Calu3 (cell line): Measurements from ENCODE around the gene FAAH2. TPM values are rescaled to one million over a fixed set of nuclear protein-coding genes. Genes with fewer than 3 reads are reported as not detected.

Experiments
- BruUV-seq: library from RNA; stranded (reverse); fragments of 400-500 nt; replicated peaks from 2 replicates; lab custom pipeline; 2021; lab: Mats Ljungman, UMichigan
- CTCF ChIA-PET: fragments of 300-600 bp; sonication (Branson Sonifier 250); formaldehyde crosslinking; loops from one replicate; lab custom pipeline; 2022; ENCODE audit warnings: antibody characterized with exemption; lab: Charles Lee
- DNase-seq: peaks from one replicate; pipeline ENCODE4 v3.0.0; 2022
- H3K27ac Mint-ChIP-seq: one replicate; pipeline ENCODE4 v1.8.0; 2022; ENCODE audit warnings: mixed read lengths; ENCODE audit not compliant: unreplicated experiment
- H3K27me3 Mint-ChIP-seq: one replicate; pipeline ENCODE4 v1.8.0; 2022; ENCODE audit warnings: mixed read lengths; ENCODE audit not compliant: unreplicated experiment
- H3K36me3 Mint-ChIP-seq: one replicate; pipeline ENCODE4 v1.8.0; 2022; ENCODE audit warnings: mild to moderate bottlenecking, moderate library complexity, mixed read lengths; ENCODE audit not compliant: insufficient read depth, unreplicated experiment
- H3K4me1 Mint-ChIP-seq: one replicate; pipeline ENCODE4 v1.8.0; 2022; ENCODE audit warnings: mild to moderate bottlenecking, low read depth, mixed read lengths; ENCODE audit not compliant: unreplicated experiment
- H3K4me3 Mint-ChIP-seq: one replicate; pipeline ENCODE4 v1.8.0; 2022; ENCODE audit warnings: mild to moderate bottlenecking, low read depth, moderate library complexity, mixed read lengths; ENCODE audit not compliant: unreplicated experiment
- H3K9me3 Mint-ChIP-seq: one replicate; pipeline ENCODE4 v1.8.0; 2022; ENCODE audit warnings: low read depth, mixed read lengths; ENCODE audit not compliant: unreplicated experiment
- CTCF ChIP-seq: fragments of 200-600 bp; IDR thresholded peaks from one replicate; pipeline ENCODE4 v1.8.0; 2022; ENCODE audit warnings: antibody characterized with exemption; ENCODE audit not compliant: unreplicated experiment
- intact Hi-C: fragments of 100-400 bp; cut with micrococcal nuclease; formaldehyde crosslinking; loops from one replicate; pipeline ENCODE4 v1.10.0; 2022; ENCODE audit not compliant: unreplicated experiment
- total RNA-seq: library from RNA; stranded (reverse); gene quantifications from 2 replicates; pipeline ENCODE4 v1.2.3, GENCODE V29; 2022

Gene FAAH2
- total RNA-seq, 1 experiment from 2014 or later: 9.1 TPM

GRCh38 chrX:57516491-57516890 is 230.0 kb downstream of the FAAH2 start:
- no peak for DNase-seq
- H3K4me1 Mint-ChIP-seq: no peaks in the 10 kb centered on the region
- no peaks in the 10 kb centered on the region for H3K36me3 Mint-ChIP-seq
- BruUV-seq: no TSS peak
- H3K4me3 Mint-ChIP-seq: no peak overlapping the region
- H3K27me3 Mint-ChIP-seq: no peaks in the 10 kb centered on the region
- no peak for TF ChIP-seq CTCF
- no peaks in the 10 kb centered on the region for H3K9me3 Mint-ChIP-seq
- H3K27ac Mint-ChIP-seq: no peak overlapping the region
- CTCF ChIA-PET: no interaction called here
- intact Hi-C loops: no loop called here

- Mint-ChIP-seq H3K4me3 (no peak overlapping the region), H3K4me1 (no peaks in the 10 kb centered on the region), H3K27me3 (no peaks in the 10 kb centered on the region), H3K36me3 (no peaks in the 10 kb centered on the region), H3K27ac (no peak overlapping the region), H3K9me3 (no peaks in the 10 kb centered on the region)
- CTCF ChIA-PET: no interaction called here
- no peak for DNase-seq
- intact Hi-C loops: no loop called here
- no TSS peak for BruUV-seq
- TF ChIP-seq CTCF: no peak
These were observed 233.1 kb downstream of the FAAH2 start for GRCh38 chrX:57519578-57520118.

- Mint-ChIP-seq H3K36me3 (no peaks in the 10 kb centered on the region), H3K27ac (no peak overlapping the region), H3K4me1 (no peaks in the 10 kb centered on the region), H3K27me3 (no peaks in the 10 kb centered on the region), H3K9me3 (no peaks in the 10 kb centered on the region), H3K4me3 (no peak overlapping the region)
- CTCF ChIA-PET: no interaction called here
- DNase-seq: peak; percentile 23
- BruUV-seq: no TSS peak
- TF ChIP-seq CTCF: no peak
- intact Hi-C loops: loop anchor here (5.0 kb wide), 1 partner anchor 246 kb away; no protein-coding TSS in a partner anchor
These were observed 242.3 kb downstream of the FAAH2 start for GRCh38 chrX:57528670-57529255.

Other genes starting within 250 kb of the FAAH2 start
- 12.8 and 14.0 TPM in 2 replicates for gene SPIN2B, start 165.2 kb upstream of the FAAH2 start, total RNA-seq
- gene SPIN2A, start 149.3 kb upstream of the FAAH2 start, total RNA-seq: 1.6 and 1.7 TPM in 2 replicates